ENCODE results near the gene GSDME. TPM values are rescaled to one million over a fixed set of nuclear protein-coding genes. Genes with fewer than 3 reads are reported as not detected.
A peak's percentile ranks its signal among the peaks of the same experiment; 100 is the strongest.

The GSDME gene
- total and polyA plus RNA-seq, 10 of the 15 experiments (the other 5 are each of a cell fraction or from before 2014, with no cell fraction given) = 23.7 to 245 (median 128) TPM

DNA sequence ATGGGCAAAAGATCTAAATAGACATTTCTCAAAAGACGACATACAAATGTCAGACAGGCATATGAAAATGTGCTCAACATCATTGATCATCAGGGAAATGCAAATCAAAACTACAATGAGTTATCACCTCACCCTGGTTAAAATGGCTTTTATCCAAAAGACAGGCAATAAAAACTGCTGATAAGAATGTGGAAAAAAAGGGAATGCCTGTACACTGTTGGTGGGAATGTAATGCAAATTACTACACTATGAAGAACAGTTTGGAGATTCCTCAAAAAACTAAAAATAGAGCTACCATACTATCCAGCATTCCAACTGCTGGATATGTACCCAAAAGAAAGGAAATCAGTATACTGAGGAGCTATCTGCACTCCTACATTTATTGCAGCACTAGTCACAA, 18.0 kb downstream of the GSDME start:
- RAD21 ChIA-PET (ENCODE audit: unreplicated experiment) = no interaction called here
- FAIRE-seq = no peak
- in situ Hi-C loops (cut with MboI) = no loop called here

DNA sequence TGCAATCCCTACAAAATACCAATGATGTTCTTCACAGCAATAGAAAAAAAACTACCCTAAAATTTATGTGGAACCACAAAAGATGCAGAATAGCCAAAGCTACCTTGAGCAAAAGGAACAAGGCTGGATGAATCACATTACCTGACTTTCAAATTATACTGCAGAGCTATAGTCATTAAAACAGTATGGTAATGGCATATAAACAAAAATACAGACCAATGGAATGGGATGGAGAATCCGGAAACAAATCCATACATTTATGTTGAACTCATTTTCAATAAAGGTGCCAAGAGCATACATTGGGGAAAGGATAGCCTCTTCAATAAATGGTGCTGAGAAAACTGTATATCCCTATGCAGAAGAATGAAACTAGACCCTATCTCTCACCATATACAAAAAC, 18.7 kb downstream of the GSDME start:
- Histone ChIP-seq H2AFZ (ENCODE audit: control insufficient read depth, low read depth, low read length) (no peak overlapping the region), H3K27ac (ENCODE audit: control insufficient read depth, insufficient read depth) (no peak overlapping the region), H3K4me1 (ENCODE audit: control insufficient read depth, insufficient read depth, low read length) (peaks cover 5% of the 10 kb centered on the region), H3K9ac (ENCODE audit: control insufficient read depth, insufficient read depth, low read length) (no peak overlapping the region), H3K9me3 (replicated peaks; ENCODE audit: control insufficient read depth, insufficient read depth, low read length) (peaks cover 3% of the 10 kb centered on the region), H3K79me2 (ENCODE audit: control insufficient read depth, insufficient read depth, low read length) (peaks cover 6% of the 10 kb centered on the region), H4K20me1 (ENCODE audit: control insufficient read depth, insufficient read depth) (no peaks in the 10 kb centered on the region), H3K4me3 (no peak overlapping the region), H3K36me3 (ENCODE audit: control insufficient read depth in 2 of 2, insufficient read depth in 2 of 2, low read length in 1 of 2) (peaks cover 0 to 5% of the 10 kb centered on the region in 2 experiments; a peak in 2 of 4 replicates), H3K27me3 (replicated peaks in 1 of 2; ENCODE audit: control insufficient read depth in 2 of 2, insufficient read depth in 2 of 2, low read length in 1 of 2) (no peaks in the 10 kb centered on the region), H3K4me2 (ENCODE audit: control insufficient read depth, insufficient read depth) (no peak overlapping the region)
- no peak for ATAC-seq
- WGBS (ENCODE audit: insufficient coverage, insufficient replicate concordance, low lambda C conversion rate, missing lambda C conversion rate) = 38% methylated on average over 1 of the region's 1 CpG
- BruUV-seq (replicated peaks) = no TSS peak
- intact Hi-C loops (cut with micrococcal nuclease; ENCODE audit: unreplicated experiment) (no loop called here), in situ Hi-C loops (cut with MboI) (no loop called here)
- no peak for DNase-seq (ENCODE audit: low read depth, low spot score)
- TF ChIP-seq ASH2L (IDR thresholded peaks at IDR 0.05; ENCODE audit: borderline replicate concordance, low read depth) = no peak
- TF ChIP-seq MYC (IDR thresholded peaks at IDR 0.05; ENCODE audit: insufficient read depth, insufficient read length, insufficient replicate concordance, low read length, severe bottlenecking) = no peak
- no peak for TF ChIP-seq SIX5 (IDR thresholded peaks at IDR 0.05; ENCODE audit: low read depth, low read length, severe bottlenecking)
- TF ChIP-seq CBX5 (IDR thresholded peaks at IDR 0.05; ENCODE audit: low read depth) = 0 out of 2 replicates have a peak, but pooled peaks have one; percentile 22
- RAD21 ChIA-PET (ENCODE audit: unreplicated experiment) = no interaction called here
- POLR2A ChIA-PET = no interaction called here
- SMC1A ChIA-PET (ENCODE audit: uncharacterized antibody, unreplicated experiment) = no interaction called here
- FAIRE-seq = no peak
- CTCF ChIA-PET = interaction anchor here (0.7 kb wide), 1 partner anchor 359 kb away, joined by 3 read pairs; no protein-coding TSS in a partner anchor

More for the DNA sequence above, 18.0 kb downstream of the GSDME start:
- ATAC-seq = no peak
- Histone ChIP-seq H3K27ac (ENCODE audit: control insufficient read depth, insufficient read depth) (no peak overlapping the region), H3K9me3 (replicated peaks; ENCODE audit: control insufficient read depth, insufficient read depth, low read length) (peaks cover 3% of the 10 kb centered on the region), H3K27me3 (replicated peaks in 1 of 2; ENCODE audit: control insufficient read depth in 2 of 2, insufficient read depth in 2 of 2, low read length in 1 of 2) (no peaks in the 10 kb centered on the region), H3K79me2 (ENCODE audit: control insufficient read depth, insufficient read depth, low read length) (peaks cover 2% of the 10 kb centered on the region), H3K4me1 (ENCODE audit: control insufficient read depth, insufficient read depth, low read length) (no peaks in the 10 kb centered on the region), H3K4me3 (no peak overlapping the region), H2AFZ (ENCODE audit: control insufficient read depth, low read depth, low read length) (no peak overlapping the region), H4K20me1 (ENCODE audit: control insufficient read depth, insufficient read depth) (no peaks in the 10 kb centered on the region), H3K9ac (ENCODE audit: control insufficient read depth, insufficient read depth, low read length) (no peak overlapping the region), H3K4me2 (ENCODE audit: control insufficient read depth, insufficient read depth) (no peak overlapping the region), H3K36me3 (ENCODE audit: control insufficient read depth in 2 of 2, insufficient read depth in 2 of 2, low read length in 1 of 2) (peaks cover 0 to 4% of the 10 kb centered on the region in 2 experiments; a peak in 2 of 4 replicates)
- POLR2A ChIA-PET = no interaction called here
- SMC1A ChIA-PET (ENCODE audit: uncharacterized antibody, unreplicated experiment) = interaction anchor here (0.9 kb wide), 1 partner anchor 73 kb away, joined by 3 read pairs; no protein-coding TSS in a partner anchor
- no TSS peak for BruUV-seq (replicated peaks)
- WGBS (ENCODE audit: insufficient coverage, insufficient replicate concordance, low lambda C conversion rate, missing lambda C conversion rate) = 89% methylated on average over 1 of the region's 1 CpG
- TF ChIP-seq JUNB (IDR thresholded peaks at IDR 0.05) (no peak), YBX1 (IDR thresholded peaks at IDR 0.05) (no peak), MYC (IDR thresholded peaks at IDR 0.05; ENCODE audit: insufficient read depth, insufficient read length, insufficient replicate concordance, low read length, severe bottlenecking) (no peak)
- intact Hi-C loops (cut with micrococcal nuclease; ENCODE audit: unreplicated experiment) = no loop called here
- DNase-seq (ENCODE audit: low read depth, low spot score) = no peak
- CTCF ChIA-PET = no interaction called here
